OCI-LY1 (cell line): ENCODE data around the gene PAX8.
"Not testable (repeated sequence)": the region's sequence is repeated elsewhere in the genome, so short reads cannot be mapped to it uniquely, and the experiment has no call there.

Experiments used
- EZH2 ChIP-seq: fragments of 200-600 bp; sonication (generic), shearing (Covaris generic); IDR thresholded peaks from 2 replicates; pipeline ENCODE4 v1.8.0; 2017; ENCODE audit warnings: borderline replicate concordance, mixed run types, mild to moderate bottlenecking, antibody characterized with exemption, low read length, moderate library complexity, mixed read lengths
- TF ChIP-seq, protein P1 (sequence below): fragments of 200-600 bp; sonication (generic), shearing (Covaris generic); IDR thresholded peaks from 2 replicates; pipeline ENCODE4 v1.5.1; 2017; ENCODE audit warnings: mild to moderate bottlenecking, antibody characterized with exemption, low read length, moderate library complexity, mixed read lengths

DNA sequence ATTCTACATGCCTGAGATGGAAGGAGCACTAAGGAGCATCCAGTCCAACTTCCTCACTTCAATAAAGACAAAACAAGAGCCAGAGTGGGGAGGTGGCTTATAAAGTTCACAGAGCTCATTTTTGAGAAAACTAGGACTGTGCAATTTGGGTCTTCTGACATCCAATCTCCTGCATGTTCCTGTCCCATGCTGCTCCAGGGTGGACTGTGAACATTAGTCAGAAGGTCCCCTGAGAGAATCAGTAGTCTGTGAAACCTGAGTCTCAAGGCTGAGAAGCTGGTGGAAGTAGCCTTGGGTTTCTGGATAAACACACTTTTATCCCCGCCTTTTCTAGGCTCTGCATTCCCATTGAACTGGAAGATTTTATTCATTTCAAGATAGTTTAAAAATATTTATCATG lies 33.1 kb upstream of the PAX8 start:
- TF ChIP-seq, protein P1, sequence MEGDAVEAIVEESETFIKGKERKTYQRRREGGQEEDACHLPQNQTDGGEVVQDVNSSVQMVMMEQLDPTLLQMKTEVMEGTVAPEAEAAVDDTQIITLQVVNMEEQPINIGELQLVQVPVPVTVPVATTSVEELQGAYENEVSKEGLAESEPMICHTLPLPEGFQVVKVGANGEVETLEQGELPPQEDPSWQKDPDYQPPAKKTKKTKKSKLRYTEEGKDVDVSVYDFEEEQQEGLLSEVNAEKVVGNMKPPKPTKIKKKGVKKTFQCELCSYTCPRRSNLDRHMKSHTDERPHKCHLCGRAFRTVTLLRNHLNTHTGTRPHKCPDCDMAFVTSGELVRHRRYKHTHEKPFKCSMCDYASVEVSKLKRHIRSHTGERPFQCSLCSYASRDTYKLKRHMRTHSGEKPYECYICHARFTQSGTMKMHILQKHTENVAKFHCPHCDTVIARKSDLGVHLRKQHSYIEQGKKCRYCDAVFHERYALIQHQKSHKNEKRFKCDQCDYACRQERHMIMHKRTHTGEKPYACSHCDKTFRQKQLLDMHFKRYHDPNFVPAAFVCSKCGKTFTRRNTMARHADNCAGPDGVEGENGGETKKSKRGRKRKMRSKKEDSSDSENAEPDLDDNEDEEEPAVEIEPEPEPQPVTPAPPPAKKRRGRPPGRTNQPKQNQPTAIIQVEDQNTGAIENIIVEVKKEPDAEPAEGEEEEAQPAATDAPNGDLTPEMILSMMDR = not testable (repeated sequence)
- TF ChIP-seq EZH2 = not testable (repeated sequence)
